SW480 (cell line): Measurements from ENCODE around the gene SKOR1.
A peak's percentile ranks its signal among the peaks of the same experiment; 100 is the strongest.

Source experiments
- DNase-seq: peaks from one replicate; pipeline ENCODE4 v3.0.0-alpha.2; 2016; ENCODE audit warnings: low spot score

The SKOR1 gene

GRCh38 chr15:67796196-67797127, 28.8 kb upstream of the SKOR1 start:
- no peak for DNase-seq

DNA sequence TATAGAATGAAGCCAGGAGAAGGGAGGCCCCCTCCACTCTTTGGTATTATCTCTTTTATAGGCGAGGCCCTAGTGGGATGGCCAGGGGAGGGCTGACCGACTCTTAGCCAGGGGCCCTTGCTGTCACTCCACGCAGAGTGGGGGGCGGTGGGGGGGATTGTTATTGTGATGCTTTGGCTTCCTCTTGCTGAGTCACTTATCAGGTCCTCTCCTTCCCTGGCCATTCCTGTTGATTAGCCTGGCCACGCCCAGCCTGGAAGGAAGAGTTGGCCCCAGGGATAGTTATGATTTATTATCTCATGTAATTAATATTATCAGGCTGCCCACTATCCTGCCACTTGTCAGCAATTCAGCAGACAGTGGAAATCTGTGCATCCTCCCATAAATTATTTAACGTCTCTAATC, 25.5 kb upstream of the SKOR1 start:
- DNase-seq, result no peak

DNA sequence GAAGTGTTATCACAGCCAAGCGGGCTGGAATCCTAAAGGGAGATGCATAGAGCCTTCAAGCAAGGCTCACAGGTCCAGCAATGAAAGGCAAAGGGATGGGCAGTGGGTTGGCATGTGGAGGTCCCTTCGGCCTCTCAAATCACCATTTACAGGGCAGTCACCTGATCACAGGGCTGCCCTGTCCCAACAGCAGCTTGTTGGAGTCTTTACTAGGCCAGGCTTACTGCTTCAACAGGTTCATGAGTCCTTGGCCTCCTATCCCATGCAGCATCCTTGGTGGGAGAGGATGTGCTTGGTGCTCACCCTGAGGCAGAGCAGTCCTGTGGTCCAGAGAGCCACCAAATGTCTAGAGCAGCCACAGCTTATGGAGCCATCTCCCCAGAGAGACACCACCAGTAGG, 24.2 kb upstream of the SKOR1 start:
- no peak for DNase-seq

- DNase-seq, result peak; percentile 50
These were observed 23.1 kb upstream of the SKOR1 start for GRCh38 chr15:67801926-67802914.

- DNase-seq, result no peak
These were observed 22.0 kb upstream of the SKOR1 start for GRCh38 chr15:67803299-67803698.

GRCh38 chr15:67803996-67804843, 21.1 kb upstream of the SKOR1 start:
- DNase-seq, result no peak

DNA sequence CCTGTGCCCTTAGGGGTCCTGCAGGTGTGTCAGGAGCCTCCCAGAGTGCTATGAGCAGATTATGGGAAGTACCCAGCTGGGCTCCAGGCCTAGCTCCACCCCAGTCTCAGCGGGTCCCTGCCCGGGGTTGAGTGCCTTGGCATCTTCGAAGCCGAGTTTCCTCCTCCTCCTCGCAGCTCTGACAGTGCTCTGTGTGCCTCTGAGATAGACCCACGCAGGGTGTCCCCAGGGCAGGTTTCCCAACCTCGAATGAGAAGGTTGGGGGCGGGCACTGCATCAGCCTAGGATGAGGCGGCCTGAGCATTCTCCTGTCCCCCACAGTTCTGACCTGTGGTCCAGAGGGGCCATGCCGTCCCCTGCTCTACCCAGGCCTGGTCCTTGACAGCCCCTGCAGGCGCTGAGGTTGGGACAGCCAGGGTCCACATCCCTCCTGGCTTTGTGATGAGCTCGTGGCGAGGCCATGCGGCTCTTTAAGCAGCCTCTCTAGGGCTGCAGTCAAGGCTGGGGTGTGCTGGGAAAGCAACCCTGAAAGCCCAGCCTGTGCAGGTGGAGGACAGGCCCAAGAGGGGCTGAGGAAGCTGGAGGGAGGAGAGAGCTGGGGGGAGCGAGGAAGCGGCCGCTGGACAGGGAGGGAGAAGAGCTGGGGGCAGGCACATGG, 20.2 kb upstream of the SKOR1 start:
- DNase-seq, result no peak

- DNase-seq, result no peak
These were observed 19.4 kb upstream of the SKOR1 start for GRCh38 chr15:67805666-67806516.

GRCh38 chr15:67806536-67806935, 18.8 kb upstream of the SKOR1 start:
- no peak for DNase-seq

DNA sequence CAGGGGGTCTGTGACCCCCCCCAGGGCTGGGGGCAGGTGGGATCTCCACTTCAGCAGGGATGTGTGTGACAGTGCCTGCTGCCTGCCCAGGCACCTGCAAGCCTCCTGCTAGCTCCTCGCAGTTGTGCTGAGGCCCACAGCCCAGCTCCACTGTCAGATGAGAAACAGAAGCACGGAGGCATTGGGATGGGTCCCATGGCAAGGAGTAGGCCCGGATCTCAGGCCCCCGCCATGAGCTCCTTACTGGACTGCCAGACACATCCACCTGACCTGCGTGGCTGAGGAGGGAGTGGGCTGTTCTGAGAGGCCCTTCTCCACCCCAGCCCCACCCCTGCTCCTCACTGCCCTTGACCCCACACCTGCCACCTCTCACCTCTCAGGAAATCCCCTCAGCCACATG, 18.2 kb upstream of the SKOR1 start:
- DNase-seq, result no peak

DNA sequence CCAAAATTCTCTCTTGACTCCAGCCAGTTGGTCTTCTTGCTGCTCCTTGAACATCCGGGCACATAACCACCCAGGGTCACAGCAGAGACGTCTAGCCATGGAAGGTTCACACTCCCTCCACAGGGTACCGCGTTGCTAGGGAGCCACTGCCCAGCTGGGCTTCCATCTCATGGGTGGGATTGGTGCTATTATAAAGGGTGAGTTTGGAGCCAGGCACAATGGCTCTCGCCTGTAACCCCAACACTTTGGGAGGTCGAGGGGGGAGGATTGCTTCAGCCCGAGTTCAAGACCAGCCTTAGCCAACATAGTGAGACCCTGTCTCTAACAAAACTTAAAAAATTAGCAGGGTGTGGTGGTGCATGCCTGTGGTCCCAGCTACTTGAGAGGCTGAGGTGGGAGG, 17.5 kb upstream of the SKOR1 start:
- no peak for DNase-seq

DNA sequence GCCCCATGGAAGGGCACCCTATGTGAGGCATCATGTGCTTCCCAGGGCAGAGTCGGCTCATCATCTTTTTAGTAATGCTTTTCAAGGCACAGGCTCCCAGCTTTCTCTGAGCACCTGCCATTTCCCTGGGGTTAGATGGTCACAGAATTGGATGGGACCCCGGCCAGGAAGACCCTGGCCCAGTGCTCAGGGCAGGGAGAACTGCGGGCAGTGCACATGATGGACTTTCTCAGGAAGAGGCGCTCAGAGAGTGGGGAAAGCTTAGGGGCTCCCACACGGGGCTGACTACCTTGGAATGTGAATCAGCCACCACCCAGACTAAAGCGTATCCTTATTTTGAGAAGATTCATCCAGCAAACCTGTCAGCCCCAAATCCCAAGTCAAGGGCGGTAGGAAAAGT, 16.5 kb upstream of the SKOR1 start:
- no peak for DNase-seq

DNA sequence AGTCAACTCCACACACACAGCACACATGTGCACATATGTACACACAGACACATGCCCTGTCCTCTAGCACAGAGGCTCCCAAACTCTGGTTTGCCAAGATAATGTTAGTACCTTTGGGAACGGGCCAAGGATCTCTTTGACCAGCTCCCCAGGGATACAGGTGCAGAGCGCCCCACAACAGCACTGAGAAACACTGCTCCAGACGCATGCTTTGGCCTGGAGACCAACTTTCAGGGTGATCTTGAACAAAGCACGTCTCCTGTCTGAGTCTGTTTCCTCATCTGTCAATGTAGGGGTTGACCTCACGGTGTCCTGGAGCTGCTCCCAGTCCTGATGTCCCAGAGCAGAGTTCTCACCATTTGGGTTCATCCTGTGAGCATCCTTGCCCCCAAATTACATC, 15.9 kb upstream of the SKOR1 start:
- no peak for DNase-seq

- DNase-seq, result no peak
These were observed 15.4 kb upstream of the SKOR1 start for GRCh38 chr15:67809866-67810265.

GRCh38 chr15:67812241-67812644, 13.1 kb upstream of the SKOR1 start:
- peak; percentile 42 for DNase-seq

- DNase-seq, result no peak
These were observed 12.1 kb upstream of the SKOR1 start for GRCh38 chr15:67813104-67813634.

DNA sequence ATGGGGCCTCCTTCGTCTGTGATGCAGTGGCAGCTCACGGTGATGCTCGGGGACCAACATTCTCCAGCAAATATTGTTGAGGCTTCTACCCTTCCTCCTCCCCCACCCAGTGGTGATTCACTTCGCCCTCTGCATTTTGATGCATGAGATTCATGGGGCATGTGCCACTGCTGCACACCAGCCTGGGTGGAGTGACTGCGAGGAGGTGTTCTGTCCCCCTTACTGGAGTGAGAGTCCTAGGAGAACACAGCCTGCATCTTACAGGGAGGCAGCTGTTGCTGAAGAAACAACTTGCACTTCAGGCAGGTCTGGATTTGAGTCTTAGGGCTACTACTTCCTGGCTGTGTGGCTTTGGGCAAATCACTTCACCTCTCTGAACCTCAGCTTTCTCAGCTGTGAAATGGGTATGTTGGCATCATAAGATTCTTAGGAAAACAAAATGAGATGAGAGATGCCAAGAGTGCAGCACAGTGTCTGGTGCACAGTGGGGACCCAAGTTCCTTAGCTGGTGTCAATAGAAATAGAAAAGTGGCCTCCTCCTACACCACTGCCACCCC, 10.2 kb upstream of the SKOR1 start:
- no peak for DNase-seq

- DNase-seq, result no peak
These were observed 8.6 kb upstream of the SKOR1 start for GRCh38 chr15:67816668-67817067.

DNA sequence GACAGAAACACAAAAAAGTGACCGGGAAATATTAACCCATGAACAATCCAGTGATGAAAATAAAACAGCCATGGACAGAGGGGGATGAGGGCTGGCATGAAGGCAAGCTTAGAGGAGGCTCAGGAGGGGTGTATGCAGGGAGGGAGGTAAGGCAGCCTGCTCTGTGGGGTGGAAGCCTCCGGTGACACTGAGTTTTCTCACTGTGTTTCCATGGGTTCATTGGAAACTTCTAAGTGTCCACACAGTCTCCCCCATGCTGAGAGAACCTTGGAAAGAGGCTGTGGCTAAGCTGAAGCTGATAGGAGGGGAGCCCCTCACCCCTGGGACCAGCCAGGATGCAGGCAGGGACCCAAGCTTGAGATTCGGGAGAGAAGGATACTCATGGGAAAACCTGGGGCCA, 6.8 kb upstream of the SKOR1 start:
- no peak for DNase-seq

GRCh38 chr15:67819636-67820035, 5.7 kb upstream of the SKOR1 start:
- DNase-seq, result no peak
